Ishikawa (cell line): ENCODE results near the gene KIAA0513.

Source experiments
- CREB1 ChIP-seq: IDR thresholded peaks from 2 replicates; pipeline ENCODE4 v1.6.1; 2012; ENCODE audit warnings: low read depth
- EGR1 ChIP-seq: IDR thresholded peaks from 2 replicates; pipeline ENCODE4 v1.6.1; 2012
- EP300 ChIP-seq: IDR thresholded peaks from 2 replicates; pipeline ENCODE4 v1.6.1; 2012; ENCODE audit warnings: borderline replicate concordance
- FOXM1 ChIP-seq: IDR thresholded peaks from 2 replicates; pipeline ENCODE4 v1.6.1; 2012; ENCODE audit warnings: low read depth, borderline replicate concordance
- NFIC ChIP-seq: IDR thresholded peaks from 2 replicates; pipeline ENCODE4 v1.6.1; 2012
- RAD21 ChIP-seq: IDR thresholded peaks from 2 replicates; pipeline ENCODE4 v1.6.1; 2012; ENCODE audit warnings: low read depth
- TAF1 ChIP-seq: IDR thresholded peaks from 2 replicates; pipeline ENCODE4 v1.6.1; 2012; ENCODE audit warnings: low read depth, mild to moderate bottlenecking
- YY1 ChIP-seq: IDR thresholded peaks from 2 replicates; pipeline ENCODE4 v1.6.1; 2012; ENCODE audit warnings: low read depth
- TF ChIP-seq, protein P1 (sequence below): IDR thresholded peaks from 2 replicates; pipeline ENCODE4 v1.6.1; 2012; ENCODE audit warnings: low read depth, mild to moderate bottlenecking
- TF ChIP-seq, protein P2 (sequence below): IDR thresholded peaks from 2 replicates; pipeline ENCODE4 v1.6.1; 2012

DNA sequence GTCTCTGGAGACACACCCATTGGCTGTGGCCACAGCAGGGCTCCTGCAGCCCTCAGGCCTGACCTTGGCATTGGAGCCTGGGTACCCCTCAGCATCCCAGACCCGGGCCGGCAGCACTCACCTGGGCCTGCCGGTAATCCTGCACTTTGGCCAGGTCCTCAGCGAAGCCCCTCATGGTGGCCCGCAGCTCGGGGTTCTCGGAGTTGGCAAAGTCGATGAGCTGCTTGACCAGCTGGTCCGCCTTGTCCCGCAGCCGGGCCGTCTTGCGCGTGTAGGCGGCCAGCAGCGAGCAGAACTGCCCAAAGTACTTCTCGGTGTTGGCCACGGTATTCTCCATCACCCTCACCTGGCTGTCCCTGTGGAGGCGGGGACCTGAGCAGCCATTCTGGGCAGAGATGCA, 82.5 kb downstream of the KIAA0513 start:
- TF ChIP-seq EP300, result no peak
- no peak for TF ChIP-seq TAF1
- no peak for TF ChIP-seq EGR1
- no peak for TF ChIP-seq RAD21
- TF ChIP-seq, protein P1, sequence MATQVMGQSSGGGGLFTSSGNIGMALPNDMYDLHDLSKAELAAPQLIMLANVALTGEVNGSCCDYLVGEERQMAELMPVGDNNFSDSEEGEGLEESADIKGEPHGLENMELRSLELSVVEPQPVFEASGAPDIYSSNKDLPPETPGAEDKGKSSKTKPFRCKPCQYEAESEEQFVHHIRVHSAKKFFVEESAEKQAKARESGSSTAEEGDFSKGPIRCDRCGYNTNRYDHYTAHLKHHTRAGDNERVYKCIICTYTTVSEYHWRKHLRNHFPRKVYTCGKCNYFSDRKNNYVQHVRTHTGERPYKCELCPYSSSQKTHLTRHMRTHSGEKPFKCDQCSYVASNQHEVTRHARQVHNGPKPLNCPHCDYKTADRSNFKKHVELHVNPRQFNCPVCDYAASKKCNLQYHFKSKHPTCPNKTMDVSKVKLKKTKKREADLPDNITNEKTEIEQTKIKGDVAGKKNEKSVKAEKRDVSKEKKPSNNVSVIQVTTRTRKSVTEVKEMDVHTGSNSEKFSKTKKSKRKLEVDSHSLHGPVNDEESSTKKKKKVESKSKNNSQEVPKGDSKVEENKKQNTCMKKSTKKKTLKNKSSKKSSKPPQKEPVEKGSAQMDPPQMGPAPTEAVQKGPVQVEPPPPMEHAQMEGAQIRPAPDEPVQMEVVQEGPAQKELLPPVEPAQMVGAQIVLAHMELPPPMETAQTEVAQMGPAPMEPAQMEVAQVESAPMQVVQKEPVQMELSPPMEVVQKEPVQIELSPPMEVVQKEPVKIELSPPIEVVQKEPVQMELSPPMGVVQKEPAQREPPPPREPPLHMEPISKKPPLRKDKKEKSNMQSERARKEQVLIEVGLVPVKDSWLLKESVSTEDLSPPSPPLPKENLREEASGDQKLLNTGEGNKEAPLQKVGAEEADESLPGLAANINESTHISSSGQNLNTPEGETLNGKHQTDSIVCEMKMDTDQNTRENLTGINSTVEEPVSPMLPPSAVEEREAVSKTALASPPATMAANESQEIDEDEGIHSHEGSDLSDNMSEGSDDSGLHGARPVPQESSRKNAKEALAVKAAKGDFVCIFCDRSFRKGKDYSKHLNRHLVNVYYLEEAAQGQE, result no peak
- no peak for TF ChIP-seq FOXM1
- TF ChIP-seq, protein P2, sequence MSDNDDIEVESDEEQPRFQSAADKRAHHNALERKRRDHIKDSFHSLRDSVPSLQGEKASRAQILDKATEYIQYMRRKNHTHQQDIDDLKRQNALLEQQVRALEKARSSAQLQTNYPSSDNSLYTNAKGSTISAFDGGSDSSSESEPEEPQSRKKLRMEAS, result no peak
- no peak for TF ChIP-seq NFIC
- no peak for TF ChIP-seq YY1
- no peak for TF ChIP-seq CREB1
